Loucy (cell line): ENCODE data around the gene ZNF490.

Experiments used
- H2AFZ ChIP-seq: fragments of 200-600 bp; sonication (generic); 2 replicates; pipeline ENCODE4 v1.6.0; 2016; ENCODE audit warnings: antibody characterized with exemption, mild to moderate bottlenecking, low read length, moderate library complexity
- H3F3A ChIP-seq: fragments of 200-600 bp; 2 replicates; pipeline ENCODE4 v1.6.0; 2016; ENCODE audit warnings: antibody characterized with exemption, low read depth, mild to moderate bottlenecking
- H3K27me3 ChIP-seq: fragments of 200-600 bp; sonication (generic); 2 replicates; pipeline ENCODE4 v1.6.1; 2014; ENCODE audit warnings: low read length, mild to moderate bottlenecking; ENCODE audit not compliant: insufficient read depth, poor library complexity, severe bottlenecking
- H3K36me3 ChIP-seq: fragments of 200-600 bp; sonication (generic); 2 replicates; pipeline ENCODE4 v1.6.1; 2016; ENCODE audit warnings: low read length; ENCODE audit not compliant: insufficient read depth
- H3K4me1 ChIP-seq: fragments of 200-600 bp; sonication (generic); 2 replicates; pipeline ENCODE4 v1.5.1; 2014; ENCODE audit warnings: low read length, mild to moderate bottlenecking; ENCODE audit not compliant: insufficient read depth, poor library complexity, severe bottlenecking
- H3K4me2 ChIP-seq: fragments of 200-600 bp; sonication (generic); 2 replicates; pipeline ENCODE4 v1.6.0; 2014; ENCODE audit warnings: antibody characterized with exemption, low read length, low read depth, mild to moderate bottlenecking; ENCODE audit not compliant: poor library complexity, severe bottlenecking
- H3K4me3 ChIP-seq: fragments of 200-600 bp; sonication (generic); 2 replicates; pipeline ENCODE4 v1.5.1; 2014; ENCODE audit warnings: low read length, mild to moderate bottlenecking, mixed read lengths; ENCODE audit not compliant: poor library complexity, severe bottlenecking
- H3K79me2 ChIP-seq: fragments of 200-600 bp; sonication (generic); 2 replicates; pipeline ENCODE4 v1.6.1; 2014; ENCODE audit warnings: low read length; ENCODE audit not compliant: insufficient read depth
- H3K9ac ChIP-seq: fragments of 200-600 bp; sonication (generic); 2 replicates; pipeline ENCODE4 v1.6.0; 2014; ENCODE audit warnings: mild to moderate bottlenecking, low read depth, low read length, moderate library complexity; ENCODE audit not compliant: poor library complexity, severe bottlenecking
- H3K9me2 ChIP-seq: fragments of 200-600 bp; sonication (generic); replicated peaks from 2 replicates; pipeline ENCODE4 v1.6.1; 2016; ENCODE audit warnings: low read depth, low read length, mixed read lengths
- H3K9me3 ChIP-seq: fragments of 200-600 bp; sonication (generic); 2 replicates; pipeline ENCODE4 v1.6.1; 2014; ENCODE audit warnings: mild to moderate bottlenecking, antibody characterized with exemption, low read length, low read depth; ENCODE audit not compliant: insufficient read depth
- H4K20me1 ChIP-seq: fragments of 200-600 bp; sonication (generic); 2 replicates; pipeline ENCODE4 v1.6.0; 2014; ENCODE audit warnings: antibody characterized with exemption, low read length, mild to moderate bottlenecking; ENCODE audit not compliant: insufficient read depth, poor library complexity, severe bottlenecking
- CTCF ChIP-seq: fragments of 200-600 bp; sonication (generic); conservative IDR thresholded peaks from 2 replicates; pipeline ENCODE4 v1.5.1; 2014; ENCODE audit warnings: mild to moderate bottlenecking, antibody characterized with exemption, low read length
- EZH2phosphoT487 ChIP-seq: fragments of 200-600 bp; IDR thresholded peaks from 2 replicates; pipeline ENCODE4 v1.6.1; 2018; ENCODE audit warnings: antibody characterized with exemption, mild to moderate bottlenecking, moderate library complexity, borderline replicate concordance

ZNF490 gene

GRCh38 chr19:12603714-12604113 is 6.9 kb downstream of the ZNF490 start:
- Histone ChIP-seq H3K4me2 (peak overlapping the region; percentile 31), H3K4me1 (peaks cover 4% of the 10 kb centered on the region), H3K27me3 (no peaks in the 10 kb centered on the region), H3F3A (no peaks in the 10 kb centered on the region), H3K4me3 (no peak overlapping the region), H3K9me3 (no peaks in the 10 kb centered on the region), H3K36me3 (no peaks in the 10 kb centered on the region), H4K20me1 (peaks cover 3% of the 10 kb centered on the region), H3K9me2 (no peaks in the 10 kb centered on the region), H2AFZ (no peak overlapping the region), H3K9ac (no peak overlapping the region), H3K79me2 (peaks cover 13% of the 10 kb centered on the region; the same call in 1 of the 2 replicates)
- TF ChIP-seq CTCF (no peak), EZH2phosphoT487 (no peak)

- no peaks in the 10 kb centered on the region for H3K27me3 ChIP-seq
- H3K9me2 ChIP-seq = no peaks in the 10 kb centered on the region
- H4K20me1 ChIP-seq = no peaks in the 10 kb centered on the region
- H3K4me1 ChIP-seq = no peaks in the 10 kb centered on the region
- H3K9ac ChIP-seq = no peak overlapping the region
- peaks cover 4% of the 10 kb centered on the region; the same call in 1 of the 2 replicates for H3K36me3 ChIP-seq
- H3K79me2 ChIP-seq = peaks cover 1% of the 10 kb centered on the region; the same call in 1 of the 2 replicates
- no peaks in the 10 kb centered on the region for H3K9me3 ChIP-seq
- H3K4me3 ChIP-seq = no peak overlapping the region
- TF ChIP-seq EZH2phosphoT487 = no peak
- TF ChIP-seq CTCF = no peak
- H3F3A ChIP-seq = no peaks in the 10 kb centered on the region
- H3K4me2 ChIP-seq = no peak overlapping the region
- no peak overlapping the region for H2AFZ ChIP-seq
Observed at GRCh38 chr19:12597594-12597993, 13.0 kb downstream of the ZNF490 start.

GRCh38 chr19:12596927-12597548 is 13.6 kb downstream of the ZNF490 start:
- H3K9me2 ChIP-seq = no peaks in the 10 kb centered on the region
- H2AFZ ChIP-seq = no peak overlapping the region
- H3K4me3 ChIP-seq = no peak overlapping the region
- H3K4me2 ChIP-seq = no peak overlapping the region
- no peaks in the 10 kb centered on the region for H3K79me2 ChIP-seq
- H3K4me1 ChIP-seq = no peaks in the 10 kb centered on the region
- no peak overlapping the region for H3K9ac ChIP-seq
- H4K20me1 ChIP-seq = no peaks in the 10 kb centered on the region
- H3F3A ChIP-seq = no peaks in the 10 kb centered on the region
- no peaks in the 10 kb centered on the region for H3K9me3 ChIP-seq
- no peaks in the 10 kb centered on the region for H3K27me3 ChIP-seq
- peaks cover 4% of the 10 kb centered on the region; the same call in 1 of the 2 replicates for H3K36me3 ChIP-seq
- no peak for TF ChIP-seq CTCF
- TF ChIP-seq EZH2phosphoT487 = no peak
